Mucosa of descending colon (tissue), 3 donors: ENCODE measurements around the gene ZNF563. TPM values are rescaled to one million over a fixed set of nuclear protein-coding genes. Genes with fewer than 3 reads are reported as not detected.
A peak's percentile ranks its signal among the peaks of the same experiment; 100 is the strongest.
"Not testable (repeated sequence)": the region's sequence is repeated elsewhere in the genome, so short reads cannot be mapped to it uniquely, and the experiment has no call there.

Source experiments
- ATAC-seq: fragments of 200-7000 bp; cut with Tn5 transposase; one replicate; pipeline ENCODE4 v1.9.1; 2020; ENCODE audit warnings: mild to moderate bottlenecking, moderate library complexity
- DNase-seq, 3 donors: peaks; one replicate each; pipeline ENCODE4 v3.0.0-alpha.2; 2020
- H3K36me3 ChIP-seq: fragments of 200-600 bp; one replicate; pipeline ENCODE4 v1.8.0; 2021; ENCODE audit warnings: low read depth, mild to moderate bottlenecking
- H3K4me1 ChIP-seq: fragments of 200-600 bp; one replicate; pipeline ENCODE4 v1.8.0; 2021; ENCODE audit warnings: low read depth, mild to moderate bottlenecking
- H3K4me3 ChIP-seq: fragments of 200-600 bp; one replicate; pipeline ENCODE4 v1.8.0; 2021; ENCODE audit warnings: mild to moderate bottlenecking
- H3K9me3 ChIP-seq: fragments of 200-600 bp; one replicate; pipeline ENCODE4 v1.8.0; 2021; ENCODE audit warnings: mild to moderate bottlenecking
- CTCF ChIP-seq: fragments of 200-600 bp; IDR thresholded peaks from one replicate; pipeline ENCODE4 v1.8.0; 2022; ENCODE audit warnings: antibody characterized with exemption, mild to moderate bottlenecking
- intact Hi-C, 2 donors: fragments of 100-400 bp; cut with DNase I in 1 of 2; cut with micrococcal nuclease in 1 of 2; formaldehyde crosslinking; loops; one replicate each; pipeline versions ENCODE4 v1.11.0 to v1.11.1; 2022; cut with DNase I, micrococcal nuclease
- total RNA-seq, 3 donors: library from RNA; stranded (reverse); fragmentation: NEBNext Ultra II Directional in 2 of 3; extraction: Animal tissue kit (Norgen Biotek cat#: 25700) in 2 of 3; gene quantifications; one replicate each; pipeline versions ENCODE4 v1.2.1 to v1.2.4, GENCODE V29; 2021 to 2023
- donor health status: DM: no; HTN: no; CAD: no; lungs with moderate emphysema.
- donor health status: DM: no; HTN: no; CAD: no.
- donor health status: DM: no; HTN: yes; CAD: no.

Gene ZNF563
- total RNA-seq, 3 donors from 2014 or later = 2.7 to 4.1 (median 4.0) TPM

GRCh38 chr19:12314553-12314952 is 18.9 kb downstream of the ZNF563 start:
- Histone ChIP-seq H3K4me3 (no peak overlapping the region), H3K4me1 (no peaks in the 10 kb centered on the region), H3K36me3 (peaks cover 8% of the 10 kb centered on the region), H3K9me3 (peaks cover 11% of the 10 kb centered on the region)
- intact Hi-C loops = no loop called here
- DNase-seq (peak in 1 of 3 donors; percentile 28), ATAC-seq (peak; percentile 68)
- no peak for TF ChIP-seq CTCF

GRCh38 chr19:12308891-12309290 is 24.5 kb downstream of the ZNF563 start:
- ATAC-seq, DNase-seq, H3K4me1 ChIP-seq, intact Hi-C loops, H3K9me3 ChIP-seq, H3K36me3 ChIP-seq, H3K4me3 ChIP-seq: not testable (repeated sequence)

GRCh38 chr19:12295191-12295590 is 38.2 kb downstream of the ZNF563 start:
- H3K36me3 ChIP-seq = no peaks in the 10 kb centered on the region
- no peak for ATAC-seq
- H3K4me1 ChIP-seq = peaks cover 11% of the 10 kb centered on the region
- no peaks in the 10 kb centered on the region for H3K9me3 ChIP-seq
- intact Hi-C loops = no loop called here
- H3K4me3 ChIP-seq = peak overlapping the region; percentile 99
- TF ChIP-seq CTCF = no peak
- DNase-seq = no peak

- intact Hi-C loops = no loop called here
- DNase-seq (peak; percentile 99 to 100 (median 99)), ATAC-seq (peak; percentile 98)
- H3K4me3 ChIP-seq = peak within 1 kb of the TSS; percentile 99
- H3K9me3 ChIP-seq = no peaks in the 10 kb centered on the region
- peaks cover 11% of the 10 kb centered on the region for H3K4me1 ChIP-seq
- H3K36me3 ChIP-seq = no peaks in the 10 kb centered on the region
- no peak for TF ChIP-seq CTCF
Observed at GRCh38 chr19:12294249-12295158, 38.9 kb downstream of the ZNF563 start, which contains the start of gene ZNF44. Gene ZNF44, minus strand, starts transcription at chr19:12294883. Its CDS starts 189 bp downstream, at chr19:12294694.

- H3K36me3 ChIP-seq = no peaks in the 10 kb centered on the region
- no peak for TF ChIP-seq CTCF
- intact Hi-C loops = no loop called here
- DNase-seq (peak; percentile 90 to 92 (median 91)), ATAC-seq (peak; percentile 77)
- H3K4me1 ChIP-seq = peaks cover 11% of the 10 kb centered on the region
- H3K9me3 ChIP-seq = no peaks in the 10 kb centered on the region
- H3K4me3 ChIP-seq = peak overlapping the region; percentile 99
Observed at GRCh38 chr19:12293777-12294248, 39.6 kb downstream of the ZNF563 start.

- no peaks in the 10 kb centered on the region for H3K36me3 ChIP-seq
- DNase-seq = no peak
- ATAC-seq = no peak
- no peak for TF ChIP-seq CTCF
- H3K4me1 ChIP-seq = peaks cover 11% of the 10 kb centered on the region
- intact Hi-C loops = no loop called here
- peaks cover 4% of the 10 kb centered on the region for H3K9me3 ChIP-seq
- no peak overlapping the region for H3K4me3 ChIP-seq
Observed at GRCh38 chr19:12289790-12290065, 43.7 kb downstream of the ZNF563 start.
